Lower lobe of right lung (tissue), 2 donors: ENCODE data around the gene ITGAE. TPM values are rescaled to one million over a fixed set of nuclear protein-coding genes. Genes with fewer than 3 reads are reported as not detected.
A peak's percentile ranks its signal among the peaks of the same experiment; 100 is the strongest.
"Not testable (repeated sequence)": the region's sequence is repeated elsewhere in the genome, so short reads cannot be mapped to it uniquely, and the experiment has no call there.

Experiments
- ATAC-seq, 2 donors: fragments of 200-7000 bp; cut with Tn5 transposase; one replicate each; pipeline ENCODE4 v1.9.1; 2020 to 2022; ENCODE audit warnings: mild to moderate bottlenecking in 2 of 2, moderate library complexity in 2 of 2
- DNase-seq: peaks from one replicate; pipeline ENCODE4 v3.0.0-alpha.2; 2020
- H3K27ac ChIP-seq: fragments of 200-600 bp; one replicate; pipeline ENCODE4 v1.8.0; 2022
- H3K27me3 ChIP-seq: fragments of 200-600 bp; one replicate; pipeline ENCODE4 v1.8.0; 2022; ENCODE audit warnings: low read depth
- H3K36me3 ChIP-seq: fragments of 200-600 bp; one replicate; pipeline ENCODE4 v1.8.0; 2022; ENCODE audit warnings: mild to moderate bottlenecking
- H3K4me1 ChIP-seq: fragments of 200-600 bp; one replicate; pipeline ENCODE4 v1.8.0; 2022
- H3K4me3 ChIP-seq: fragments of 200-600 bp; one replicate; pipeline ENCODE4 v1.8.0; 2022; ENCODE audit warnings: mild to moderate bottlenecking
- H3K9me3 ChIP-seq: fragments of 200-600 bp; one replicate; pipeline ENCODE4 v1.8.0; 2022
- CTCF ChIP-seq: fragments of 200-600 bp; IDR thresholded peaks from one replicate; pipeline ENCODE4 v1.8.0; 2022; ENCODE audit warnings: antibody characterized with exemption, mild to moderate bottlenecking
- intact Hi-C: fragments of 100-400 bp; cut with DNase I; formaldehyde crosslinking; loops from one replicate; pipeline ENCODE4 v1.11.0; 2022
- total RNA-seq: library from RNA; stranded (reverse); fragmentation: NEBNext Ultra II Directional; extraction: Animal tissue kit (Norgen Biotek cat#: 25700); gene quantifications from one replicate; pipeline ENCODE4 v1.2.1, GENCODE V29; 2021
- donor health status: DM: no; HTN: yes; CAD: no; lungs with severe emphysema.

The ITGAE gene
- total RNA-seq, 1 donor from 2014 or later = 35.4 TPM

GRCh38 chr17:3738562-3739295 is 62.3 kb downstream of the ITGAE start:
- no peaks in the 10 kb centered on the region for H3K9me3 ChIP-seq
- DNase-seq = peak; percentile 72
- ATAC-seq = peak; percentile 83 to 90
- H3K4me1 ChIP-seq = peaks cover 15% of the 10 kb centered on the region
- TF ChIP-seq CTCF = no peak
- peak overlapping the region; percentile 26 for H3K4me3 ChIP-seq
- H3K27ac ChIP-seq = peak overlapping the region; percentile 56
- H3K36me3 ChIP-seq = no peaks in the 10 kb centered on the region
- intact Hi-C loops = no loop called here
- no peaks in the 10 kb centered on the region for H3K27me3 ChIP-seq

- no peak overlapping the region for H3K27ac ChIP-seq
- TF ChIP-seq CTCF = no peak
- peaks cover 15% of the 10 kb centered on the region for H3K4me1 ChIP-seq
- H3K9me3 ChIP-seq = no peaks in the 10 kb centered on the region
- H3K27me3 ChIP-seq = no peaks in the 10 kb centered on the region
- H3K36me3 ChIP-seq = no peaks in the 10 kb centered on the region
- DNase-seq = no peak
- intact Hi-C loops = no loop called here
- no peak overlapping the region for H3K4me3 ChIP-seq
- ATAC-seq = no peak
Observed at GRCh38 chr17:3735515-3735914, 65.5 kb downstream of the ITGAE start.

GRCh38 chr17:3734911-3735276 is 66.1 kb downstream of the ITGAE start:
- H3K4me3 ChIP-seq, H3K9me3 ChIP-seq, intact Hi-C loops, H3K27me3 ChIP-seq, H3K36me3 ChIP-seq, ATAC-seq, DNase-seq, H3K27ac ChIP-seq: not testable (repeated sequence)
- peaks cover 15% of the 10 kb centered on the region for H3K4me1 ChIP-seq

GRCh38 chr17:3732210-3732621 is 68.8 kb downstream of the ITGAE start:
- Histone ChIP-seq H3K36me3 (no peaks in the 10 kb centered on the region), H3K4me3 (no peak overlapping the region), H3K4me1 (no peaks in the 10 kb centered on the region), H3K9me3 (no peaks in the 10 kb centered on the region), H3K27ac (no peak overlapping the region), H3K27me3 (no peaks in the 10 kb centered on the region)
- intact Hi-C loops = no loop called here
- TF ChIP-seq CTCF = no peak
- DNase-seq (no peak), ATAC-seq (peak in 1 of 2 donors; percentile 41)

- no peak for DNase-seq
- Histone ChIP-seq H3K27me3 (no peaks in the 10 kb centered on the region), H3K9me3 (no peaks in the 10 kb centered on the region), H3K4me1 (no peaks in the 10 kb centered on the region), H3K27ac (no peak overlapping the region), H3K36me3 (no peaks in the 10 kb centered on the region), H3K4me3 (no peak overlapping the region)
- intact Hi-C loops = no loop called here
- ATAC-seq = no peak
- TF ChIP-seq CTCF = no peak
Observed at GRCh38 chr17:3730881-3731429, 70.0 kb downstream of the ITGAE start.

GRCh38 chr17:3729881-3730280 is 71.1 kb downstream of the ITGAE start:
- Histone ChIP-seq H3K9me3 (no peaks in the 10 kb centered on the region), H3K27ac (no peak overlapping the region), H3K4me1 (no peaks in the 10 kb centered on the region), H3K36me3 (no peaks in the 10 kb centered on the region), H3K27me3 (no peaks in the 10 kb centered on the region), H3K4me3 (no peak overlapping the region)
- DNase-seq (no peak), ATAC-seq (no peak)
- no peak for TF ChIP-seq CTCF
- intact Hi-C loops = no loop called here

- H3K27ac ChIP-seq, H3K27me3 ChIP-seq, intact Hi-C loops, ATAC-seq, H3K36me3 ChIP-seq, H3K4me1 ChIP-seq, H3K4me3 ChIP-seq, H3K9me3 ChIP-seq, DNase-seq: not testable (repeated sequence)
Observed at GRCh38 chr17:3728099-3728498, 72.9 kb downstream of the ITGAE start.
